Retinal pigment epithelial cell (primary cell): Measurements from ENCODE around the gene ZNF444.

ENCODE experiments used
- DNase-seq: peaks from one replicate; pipeline ENCODE4 v3.0.0-alpha.2; 2010; ENCODE audit warnings: low read depth
- H3K4me3 ChIP-seq: 2 replicates; pipeline ENCODE4 v1.5.1; 2011; ENCODE audit warnings: mild to moderate bottlenecking, low read length, control low read depth, moderate library complexity
- TF ChIP-seq, protein P1 (sequence below): conservative IDR thresholded peaks from 2 replicates; pipeline ENCODE4 v1.5.1; 2011; ENCODE audit warnings: low read depth, low read length, control low read depth, inconsistent platforms

The ZNF444 gene

DNA sequence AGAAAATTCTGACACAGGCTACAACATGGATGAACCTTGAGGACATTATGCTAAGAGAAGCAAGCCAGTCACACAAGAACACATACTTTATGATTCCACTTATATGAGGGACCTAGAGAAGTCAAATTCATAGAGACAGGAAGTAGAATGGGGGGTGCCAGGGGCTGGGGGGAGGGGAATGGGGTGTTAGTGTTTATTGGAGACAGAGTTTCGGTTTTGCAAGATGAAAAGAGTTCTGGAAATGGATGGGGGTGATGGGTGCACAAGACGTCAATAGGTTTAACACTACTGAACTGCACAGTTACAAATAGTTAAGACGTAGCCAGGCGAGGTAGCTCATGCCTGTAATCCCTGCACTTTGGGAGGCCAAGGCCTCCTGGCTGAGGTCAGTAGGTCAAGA lies 16.5 kb upstream of the ZNF444 start:
- no peak for DNase-seq
- TF ChIP-seq, protein P1, sequence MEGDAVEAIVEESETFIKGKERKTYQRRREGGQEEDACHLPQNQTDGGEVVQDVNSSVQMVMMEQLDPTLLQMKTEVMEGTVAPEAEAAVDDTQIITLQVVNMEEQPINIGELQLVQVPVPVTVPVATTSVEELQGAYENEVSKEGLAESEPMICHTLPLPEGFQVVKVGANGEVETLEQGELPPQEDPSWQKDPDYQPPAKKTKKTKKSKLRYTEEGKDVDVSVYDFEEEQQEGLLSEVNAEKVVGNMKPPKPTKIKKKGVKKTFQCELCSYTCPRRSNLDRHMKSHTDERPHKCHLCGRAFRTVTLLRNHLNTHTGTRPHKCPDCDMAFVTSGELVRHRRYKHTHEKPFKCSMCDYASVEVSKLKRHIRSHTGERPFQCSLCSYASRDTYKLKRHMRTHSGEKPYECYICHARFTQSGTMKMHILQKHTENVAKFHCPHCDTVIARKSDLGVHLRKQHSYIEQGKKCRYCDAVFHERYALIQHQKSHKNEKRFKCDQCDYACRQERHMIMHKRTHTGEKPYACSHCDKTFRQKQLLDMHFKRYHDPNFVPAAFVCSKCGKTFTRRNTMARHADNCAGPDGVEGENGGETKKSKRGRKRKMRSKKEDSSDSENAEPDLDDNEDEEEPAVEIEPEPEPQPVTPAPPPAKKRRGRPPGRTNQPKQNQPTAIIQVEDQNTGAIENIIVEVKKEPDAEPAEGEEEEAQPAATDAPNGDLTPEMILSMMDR: no peak

DNA sequence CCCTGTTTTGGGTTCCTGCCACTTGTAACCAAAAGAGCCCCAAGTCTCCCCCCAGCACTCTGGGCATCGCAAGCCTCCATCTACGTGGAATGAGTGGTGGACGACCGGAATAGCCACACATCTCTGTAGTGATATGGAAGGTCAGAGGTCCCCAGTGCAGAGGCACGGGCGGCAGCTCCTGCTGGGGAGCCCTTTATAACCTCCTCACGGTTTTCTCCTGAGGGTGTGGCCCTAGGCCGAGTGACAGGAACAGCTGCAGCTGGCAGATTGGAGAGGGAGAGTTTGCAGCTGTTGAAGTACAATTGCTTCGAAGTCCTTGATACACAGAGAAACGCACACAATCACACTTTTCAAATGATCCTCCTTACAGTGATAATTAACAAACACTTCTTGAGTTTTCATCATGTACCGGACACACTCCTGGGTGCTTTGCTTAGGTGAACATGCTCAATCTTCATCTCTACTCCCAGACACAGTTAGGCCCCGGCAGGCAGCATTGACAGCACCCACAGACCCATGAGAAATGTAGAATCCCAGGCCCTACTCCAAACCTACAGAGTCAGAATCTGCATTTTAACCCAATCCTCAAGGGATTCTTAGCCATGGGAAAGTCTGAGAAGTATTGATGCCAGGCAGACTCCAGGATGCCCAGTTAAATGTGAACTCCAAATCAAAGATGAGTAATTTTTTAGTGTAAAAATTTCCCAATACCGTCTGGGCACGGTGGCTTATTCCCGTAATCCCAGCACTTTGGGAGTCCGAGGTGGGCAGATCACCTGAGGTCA lies 15.1 kb upstream of the ZNF444 start:
- TF ChIP-seq, protein P1: no peak
- no peak for DNase-seq
- no peak overlapping the region for H3K4me3 ChIP-seq

More for the DNA sequence above, 16.5 kb upstream of the ZNF444 start:
- H3K4me3 ChIP-seq: no peak overlapping the region

DNA sequence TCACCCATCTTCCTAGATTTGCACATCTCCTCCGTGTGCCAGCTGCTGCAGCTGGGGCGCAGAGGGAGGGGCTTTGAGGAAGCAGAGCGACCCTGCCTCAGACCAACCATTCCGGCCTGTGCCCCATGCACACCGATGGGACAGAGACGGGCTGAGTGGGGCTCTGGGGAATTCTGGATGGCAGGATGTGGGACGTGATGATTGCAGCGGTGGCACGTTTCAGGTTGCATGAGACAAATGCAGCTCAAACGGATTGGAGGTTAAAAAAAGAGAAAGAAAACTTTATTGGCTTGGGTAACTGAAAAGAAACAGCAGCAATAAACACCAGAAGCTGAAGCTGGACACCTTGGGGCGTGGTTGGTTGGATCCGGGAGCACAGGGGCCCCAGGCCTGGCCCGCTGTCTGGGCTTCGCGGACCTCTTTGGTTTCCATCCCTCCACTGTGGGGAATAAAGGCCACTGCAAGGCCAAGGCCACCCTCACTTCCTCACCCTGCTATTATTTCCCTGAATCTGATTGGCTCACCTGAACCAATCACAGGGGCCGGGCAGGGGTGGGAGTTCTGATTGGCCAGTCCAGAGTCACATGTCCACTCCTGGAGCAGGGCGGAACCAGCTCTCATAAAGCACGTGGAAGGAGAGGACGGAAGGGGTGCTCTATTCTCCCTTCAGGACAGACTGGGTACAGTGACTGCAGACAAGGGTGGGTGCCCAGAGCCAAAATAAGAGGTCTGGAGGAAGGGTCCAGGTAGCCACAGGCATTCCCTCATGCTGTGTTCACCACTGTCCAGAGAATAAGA lies 13.9 kb upstream of the ZNF444 start:
- TF ChIP-seq, protein P1: no peak
- no peak overlapping the region for H3K4me3 ChIP-seq

DNA sequence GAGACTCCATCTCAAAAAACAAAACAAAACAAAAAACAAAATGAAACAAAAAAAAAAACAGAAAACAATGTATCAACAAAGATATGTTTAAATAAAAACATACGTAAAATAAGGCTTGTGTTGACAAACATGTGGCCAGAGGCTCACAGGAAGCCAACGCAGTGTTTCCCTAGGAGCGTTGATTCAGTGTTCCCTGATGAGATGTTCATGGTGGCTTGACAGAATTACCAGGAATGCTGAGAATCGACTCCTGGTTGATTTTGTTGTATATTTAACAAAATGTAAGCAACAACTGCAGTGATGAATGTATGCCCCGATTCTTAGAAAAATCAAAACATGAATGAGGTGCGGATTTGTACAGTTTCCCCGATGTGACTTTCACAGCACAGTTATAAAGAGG lies 11.1 kb upstream of the ZNF444 start:
- TF ChIP-seq, protein P1: no peak
- DNase-seq: no peak

More for the DNA sequence above, 13.9 kb upstream of the ZNF444 start:
- no peak for DNase-seq

DNA sequence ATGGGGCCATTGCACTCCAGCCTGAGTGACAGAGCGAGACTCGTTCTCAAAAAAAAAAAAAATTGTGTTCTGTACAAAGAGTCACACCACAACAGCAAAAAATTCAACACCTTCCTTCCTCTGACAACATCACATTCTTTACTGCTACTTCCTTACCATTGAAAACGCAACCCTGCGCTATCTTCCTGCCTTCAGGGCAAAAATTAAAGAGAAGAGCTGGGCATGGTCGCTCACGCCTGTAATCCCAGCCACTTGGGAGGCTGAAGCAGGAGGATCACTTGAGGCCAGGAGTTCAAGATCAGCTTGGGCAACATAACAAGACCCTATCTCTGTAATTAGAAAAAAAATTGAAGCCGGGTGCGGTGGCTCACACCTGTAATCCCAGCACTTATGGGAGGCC lies 9.4 kb upstream of the ZNF444 start:
- TF ChIP-seq, protein P1: no peak
- H3K4me3 ChIP-seq: no peak overlapping the region
- no peak for DNase-seq

More for the DNA sequence above, 11.1 kb upstream of the ZNF444 start:
- H3K4me3 ChIP-seq: no peak overlapping the region

DNA sequence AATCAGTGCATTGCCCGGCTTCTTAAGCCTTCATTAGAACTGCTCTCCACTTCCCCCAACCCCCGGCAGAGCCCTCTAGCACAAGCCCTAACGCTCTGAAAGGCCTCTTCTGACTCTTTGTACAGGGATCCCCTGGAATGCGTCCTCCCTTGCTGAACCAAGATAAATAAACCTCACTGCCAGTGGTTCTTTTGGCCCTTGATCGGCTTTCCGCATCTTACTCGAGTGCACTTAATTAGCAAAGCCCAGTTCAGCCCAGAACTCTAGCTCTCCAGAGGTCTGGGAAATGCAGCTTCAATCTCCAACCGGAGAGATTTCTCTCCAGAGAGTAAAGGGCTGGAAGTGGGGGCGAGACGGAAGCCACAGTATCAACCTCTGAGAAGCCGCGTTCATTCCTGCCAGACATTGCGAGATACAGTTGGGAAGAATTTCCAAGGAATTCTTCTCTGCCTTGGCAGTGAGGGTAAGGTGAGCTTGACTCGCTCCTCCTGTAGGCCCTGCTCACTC lies 8.7 kb upstream of the ZNF444 start:
- peak; percentile 59 for DNase-seq
- no peak overlapping the region for H3K4me3 ChIP-seq
- TF ChIP-seq, protein P1: no peak
